ENCODE data around the gene TGDS.

- TF ChIP-seq TAF1 (IDR thresholded peaks at IDR 0.05; ENCODE audit: low read depth, low read length): no peak
- TF ChIP-seq POLR2A (IDR thresholded peaks at IDR 0.05; ENCODE audit: low read depth, low read length): no peak
- no peak for TF ChIP-seq POLR2AphosphoS5 (IDR thresholded peaks at IDR 0.05; ENCODE audit: low read depth, low read length)
Observed at GRCh38 chr13:94568443-94568842, 27.5 kb downstream of the TGDS start.

Measured in GM12891 (cell line).